GM12878 (cell line): Measurements from ENCODE around the gene HOXD13. TPM values are rescaled to one million over a fixed set of nuclear protein-coding genes. Genes with fewer than 3 reads are reported as not detected.

Source experiments
- ATAC-seq: fragments of 200-7000 bp; cut with Tn5 transposase; 3 replicates; pipeline ENCODE4 v1.9.1; 2020; ENCODE audit warnings: mild to moderate bottlenecking, moderate library complexity
- BruUV-seq: library from RNA; stranded (reverse); fragments of 400-500 nt; replicated peaks from 2 replicates; lab custom pipeline; 2021; lab: Mats Ljungman, UMichigan
- CTCF ChIA-PET: fragments of 300-600 bp; sonication (Branson Sonifier 250); formaldehyde crosslinking; extraction: SDS; loops from one replicate; lab custom pipeline; 2021; ENCODE audit warnings: inconsistent platforms; lab: Yijun Ruan, JAX
- POLR2A ChIA-PET: fragments of 350-600 bp; formaldehyde crosslinking; extraction: SDS; loops from one replicate; lab custom pipeline; 2021; ENCODE audit warnings: inconsistent platforms; lab: Charles Lee
- RAD21 ChIA-PET: fragments of 300-600 bp; sonication (Branson Sonifier 250); formaldehyde crosslinking; loops from one replicate; lab custom pipeline; 2023; ENCODE audit warnings: antibody characterized with exemption; ENCODE audit not compliant: unreplicated experiment; lab: Charles Lee
- SMC1A ChIA-PET: fragments of 300-600 bp; sonication (Branson Sonifier 250); formaldehyde crosslinking; loops from one replicate; lab custom pipeline; 2023; ENCODE audit not compliant: unreplicated experiment, uncharacterized antibody; lab: Charles Lee
- DNase-seq: peaks from one replicate; pipeline ENCODE4 v3.0.0-alpha.2; 2011; ENCODE audit warnings: low read depth, low spot score
- FAIRE-seq: peaks from 3 replicates; lab custom pipeline; 2011; peaks lifted over from hg19 to GRCh38; lab: Jason Lieb, UNC
- H2AFZ ChIP-seq: 2 replicates; pipeline ENCODE4 v1.6.0; 2011; ENCODE audit warnings: low read depth, low read length, control low read depth; ENCODE audit not compliant: control insufficient read depth
- H3K27ac ChIP-seq: 2 replicates; pipeline ENCODE4 v1.5.1; 2011; ENCODE audit warnings: control low read depth; ENCODE audit not compliant: control insufficient read depth, insufficient read depth
- H3K27me3 ChIP-seq, 2 experiments: replicated peaks in 1 of 2; 2 replicates each; pipeline versions ENCODE4 v1.6.0 to v1.6.1; 2011; ENCODE audit warnings: low read length in 1 of 2; ENCODE audit not compliant: control insufficient read depth in 2 of 2, insufficient read depth in 2 of 2
- H3K36me3 ChIP-seq, 2 experiments: 2 replicates each; pipeline ENCODE4 v1.5.1; 2011; ENCODE audit warnings: low read length in 1 of 2; ENCODE audit not compliant: control insufficient read depth in 2 of 2, insufficient read depth in 2 of 2
- H3K4me1 ChIP-seq: 2 replicates; pipeline ENCODE4 v1.6.1; 2011; ENCODE audit warnings: mild to moderate bottlenecking, low read length, moderate library complexity, mixed read lengths; ENCODE audit not compliant: control insufficient read depth, insufficient read depth
- H3K4me2 ChIP-seq: 2 replicates; pipeline ENCODE4 v1.6.0; 2011; ENCODE audit warnings: control low read depth; ENCODE audit not compliant: control insufficient read depth, insufficient read depth
- H3K4me3 ChIP-seq: fragments of 200-600 bp; sonication (generic); 2 replicates; pipeline ENCODE4 v1.5.1; 2016
- H3K79me2 ChIP-seq: 2 replicates; pipeline ENCODE4 v1.6.0; 2011; ENCODE audit warnings: low read length; ENCODE audit not compliant: control insufficient read depth, insufficient read depth
- H3K9ac ChIP-seq: 2 replicates; pipeline ENCODE4 v1.8.0; 2011; ENCODE audit warnings: low read length, control low read depth, mixed read lengths; ENCODE audit not compliant: control insufficient read depth, insufficient read depth
- H3K9me3 ChIP-seq: replicated peaks from 3 replicates; pipeline ENCODE4 v1.5.1; 2011; ENCODE audit warnings: mild to moderate bottlenecking, low read length; ENCODE audit not compliant: control insufficient read depth, insufficient read depth
- H4K20me1 ChIP-seq: 2 replicates; pipeline ENCODE4 v1.6.0; 2011; ENCODE audit not compliant: control insufficient read depth, insufficient read depth
- BCL11A ChIP-seq: IDR thresholded peaks from 2 replicates; pipeline ENCODE4 v1.6.1; 2011; ENCODE audit warnings: low read depth, low read length
- BHLHE40 ChIP-seq, 2 experiments: fragments of 450-650 bp in 1 of 2; IDR thresholded peaks; 2 replicates each; pipeline ENCODE4 v1.6.1; 2011 to 2017; ENCODE audit warnings: low read depth in 2 of 2, borderline replicate concordance in 1 of 2, improper control_type of control experiment in 1 of 2, low read length in 1 of 2, mild to moderate bottlenecking in 1 of 2
- MEF2A ChIP-seq: IDR thresholded peaks from 2 replicates; pipeline ENCODE4 v1.6.1; 2011; ENCODE audit warnings: low read depth, mild to moderate bottlenecking, low read length, moderate library complexity; ENCODE audit not compliant: insufficient read depth
- NFXL1 ChIP-seq: fragments of 450-650 bp; IDR thresholded peaks from 2 replicates; pipeline ENCODE4 v1.6.1; 2017; ENCODE audit warnings: antibody characterized with exemption, mild to moderate bottlenecking, borderline replicate concordance
- POLR2A ChIP-seq: IDR thresholded peaks from 2 replicates; pipeline ENCODE4 v1.6.1; 2011; ENCODE audit warnings: low read depth, mild to moderate bottlenecking, low read length
- SMAD5 ChIP-seq: IDR thresholded peaks from 2 replicates; pipeline ENCODE4 v1.6.1; 2016; ENCODE audit warnings: antibody characterized with exemption, low read depth
- STAT1 ChIP-seq: fragments of 450-650 bp; conservative IDR thresholded peaks from 2 replicates; pipeline ENCODE4 v1.6.1; 2014; ENCODE audit warnings: antibody characterized with exemption, mild to moderate bottlenecking
- SUZ12 ChIP-seq: fragments of 200-600 bp; sonication (generic); IDR thresholded peaks from one replicate; pipeline ENCODE4 v1.6.1; 2018; ENCODE audit warnings: antibody characterized with exemption, mild to moderate bottlenecking; ENCODE audit not compliant: unreplicated experiment
- TAF1 ChIP-seq: IDR thresholded peaks from 2 replicates; pipeline ENCODE4 v1.6.1; 2011; ENCODE audit warnings: mild to moderate bottlenecking, low read depth, low read length, borderline replicate concordance
- ZZZ3 ChIP-seq: IDR thresholded peaks from 2 replicates; pipeline ENCODE4 v1.6.1; 2011; ENCODE audit warnings: low read depth; ENCODE audit not compliant: control insufficient read depth, insufficient read length
- WGBS: methylation state at CpG from one replicate; pipeline ENCODE4 v1.1.6; 2016; ENCODE audit warnings: low lambda C conversion rate; ENCODE audit not compliant: insufficient replicate concordance, insufficient coverage; ENCODE audit errors: missing lambda C conversion rate; 5-methylcytosine and 5-hydroxymethylcytosine counted together
- in situ Hi-C: fragments of 300-500 bp; cut with MboI; formaldehyde crosslinking; loops from 9 replicates; pipeline ENCODE4 v1.14.3; 2018; ENCODE audit warnings: mixed read lengths
- intact Hi-C: fragments of 100-400 bp; cut with micrococcal nuclease; formaldehyde crosslinking; loops from one replicate; pipeline ENCODE4 v1.14.2; 2022; ENCODE audit not compliant: unreplicated experiment
- polyA plus RNA-seq, 11 experiments: library from polyadenylated mRNA; depleted of rRNA in 4 of 11; unstranded in 6 of 11; stranded (reverse) in 5 of 11; fragments of >200 nt; fragmentation: Nextera tagmentation in 4 of 11; fragmentation: Illumina TruSeq in 1 of 11; extraction: Ambion mirVana in 4 of 11; extraction: Trizol in 1 of 11; gene quantifications; 1 replicate in 1 of 11; 2 replicates in 10 of 11; pipeline versions ENCODE4 v1.2.1 to v1.2.3, GENCODE V29; 2011 to 2016; ENCODE audit warnings: inconsistent platforms in 2 of 11, missing spikeins in 2 of 11, low read depth in 1 of 11
- total RNA-seq, 4 experiments: library from RNA; depleted of rRNA in 3 of 4; stranded (reverse); fragments of >200 nt in 3 of 4; fragmentation: Illumina TruSeq in 1 of 4; extraction: Trizol in 1 of 4; gene quantifications; 2 replicates each; pipeline versions ENCODE4 v1.2.1 to v1.2.3, GENCODE V29; 2013 to 2021
- TF ChIP-seq, protein P1 (sequence below): IDR thresholded peaks from 2 replicates; pipeline ENCODE4 v1.6.1; 2011; ENCODE audit warnings: mild to moderate bottlenecking, low read depth, low read length, moderate library complexity; ENCODE audit not compliant: insufficient replicate concordance
- TF ChIP-seq, protein P2 (sequence below): fragments of 450-650 bp; IDR thresholded peaks from 2 replicates; pipeline ENCODE4 v1.6.1; 2017; ENCODE audit warnings: antibody characterized with exemption, mild to moderate bottlenecking, moderate library complexity
- TF ChIP-seq, protein P3 (sequence below): fragments of 450-650 bp; IDR thresholded peaks from 2 replicates; pipeline ENCODE4 v1.6.1; 2018; ENCODE audit warnings: borderline replicate concordance, mild to moderate bottlenecking; ENCODE audit not compliant: partially characterized antibody

The HOXD13 gene
- total and polyA plus RNA-seq, 10 of the 15 experiments (the other 5 are each of a cell fraction or from before 2014, with no cell fraction given), result not detected

DNA sequence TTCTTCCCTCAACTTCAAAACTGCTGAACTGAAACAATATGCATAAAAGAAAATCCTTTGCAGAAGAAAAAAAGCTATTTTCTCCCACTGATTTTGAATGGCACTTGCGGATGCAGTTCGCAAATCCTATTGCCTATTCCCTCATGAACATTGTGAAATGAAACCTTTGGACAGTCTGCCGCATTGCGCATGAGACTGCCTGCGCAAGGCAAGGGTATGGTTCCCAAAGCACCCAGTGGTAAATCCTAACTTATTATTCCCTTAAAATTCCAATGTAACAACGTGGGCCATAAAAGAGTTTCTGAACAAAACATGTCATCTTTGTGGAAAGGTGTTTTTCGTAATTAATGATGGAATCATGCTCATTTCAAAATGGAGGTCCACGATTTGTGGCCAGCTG is 45.4 kb downstream of the HOXD13 start:
- intact Hi-C loops, result no loop called here
- no peak for DNase-seq
- WGBS, result 73% methylated on average over 8 of the region's 8 CpGs
- POLR2A ChIA-PET, result no interaction called here
- Histone ChIP-seq H3K4me2 (no peak overlapping the region), H2AFZ (no peak overlapping the region), H4K20me1 (no peaks in the 10 kb centered on the region), H3K79me2 (no peaks in the 10 kb centered on the region), H3K36me3 (no peaks in the 10 kb centered on the region), H3K27me3 (peaks cover 5 to 13% of the 10 kb centered on the region in 2 experiments), H3K9ac (no peak overlapping the region), H3K4me1 (no peaks in the 10 kb centered on the region), H3K27ac (no peak overlapping the region), H3K4me3 (no peak overlapping the region), H3K9me3 (no peaks in the 10 kb centered on the region; the same call in 2 of the 3 replicates)
- no peak for ATAC-seq
- RAD21 ChIA-PET, result interaction anchor here (2.3 to 3.7 kb wide), 2 partner anchors 317 to 416 kb away, joined by 11 to 76 read pairs; no protein-coding TSS in a partner anchor
- TF ChIP-seq, protein P1, sequence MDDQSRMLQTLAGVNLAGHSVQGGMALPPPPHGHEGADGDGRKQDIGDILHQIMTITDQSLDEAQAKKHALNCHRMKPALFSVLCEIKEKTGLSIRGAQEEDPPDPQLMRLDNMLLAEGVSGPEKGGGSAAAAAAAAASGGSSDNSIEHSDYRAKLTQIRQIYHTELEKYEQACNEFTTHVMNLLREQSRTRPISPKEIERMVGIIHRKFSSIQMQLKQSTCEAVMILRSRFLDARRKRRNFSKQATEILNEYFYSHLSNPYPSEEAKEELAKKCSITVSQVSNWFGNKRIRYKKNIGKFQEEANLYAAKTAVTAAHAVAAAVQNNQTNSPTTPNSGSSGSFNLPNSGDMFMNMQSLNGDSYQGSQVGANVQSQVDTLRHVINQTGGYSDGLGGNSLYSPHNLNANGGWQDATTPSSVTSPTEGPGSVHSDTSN, result no peak
- TF ChIP-seq, protein P2, sequence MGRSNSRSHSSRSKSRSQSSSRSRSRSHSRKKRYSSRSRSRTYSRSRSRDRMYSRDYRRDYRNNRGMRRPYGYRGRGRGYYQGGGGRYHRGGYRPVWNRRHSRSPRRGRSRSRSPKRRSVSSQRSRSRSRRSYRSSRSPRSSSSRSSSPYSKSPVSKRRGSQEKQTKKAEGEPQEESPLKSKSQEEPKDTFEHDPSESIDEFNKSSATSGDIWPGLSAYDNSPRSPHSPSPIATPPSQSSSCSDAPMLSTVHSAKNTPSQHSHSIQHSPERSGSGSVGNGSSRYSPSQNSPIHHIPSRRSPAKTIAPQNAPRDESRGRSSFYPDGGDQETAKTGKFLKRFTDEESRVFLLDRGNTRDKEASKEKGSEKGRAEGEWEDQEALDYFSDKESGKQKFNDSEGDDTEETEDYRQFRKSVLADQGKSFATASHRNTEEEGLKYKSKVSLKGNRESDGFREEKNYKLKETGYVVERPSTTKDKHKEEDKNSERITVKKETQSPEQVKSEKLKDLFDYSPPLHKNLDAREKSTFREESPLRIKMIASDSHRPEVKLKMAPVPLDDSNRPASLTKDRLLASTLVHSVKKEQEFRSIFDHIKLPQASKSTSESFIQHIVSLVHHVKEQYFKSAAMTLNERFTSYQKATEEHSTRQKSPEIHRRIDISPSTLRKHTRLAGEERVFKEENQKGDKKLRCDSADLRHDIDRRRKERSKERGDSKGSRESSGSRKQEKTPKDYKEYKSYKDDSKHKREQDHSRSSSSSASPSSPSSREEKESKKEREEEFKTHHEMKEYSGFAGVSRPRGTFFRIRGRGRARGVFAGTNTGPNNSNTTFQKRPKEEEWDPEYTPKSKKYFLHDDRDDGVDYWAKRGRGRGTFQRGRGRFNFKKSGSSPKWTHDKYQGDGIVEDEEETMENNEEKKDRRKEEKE, result no peak
- no peak for TF ChIP-seq ZZZ3
- no peak for TF ChIP-seq MEF2A
- TF ChIP-seq NFXL1, result no peak
- no peak for TF ChIP-seq BCL11A
- TF ChIP-seq POLR2A, result no peak
- TF ChIP-seq SMAD5, result no peak
- no peak for TF ChIP-seq SUZ12
- TF ChIP-seq STAT1, result no peak
- TF ChIP-seq, protein P3, sequence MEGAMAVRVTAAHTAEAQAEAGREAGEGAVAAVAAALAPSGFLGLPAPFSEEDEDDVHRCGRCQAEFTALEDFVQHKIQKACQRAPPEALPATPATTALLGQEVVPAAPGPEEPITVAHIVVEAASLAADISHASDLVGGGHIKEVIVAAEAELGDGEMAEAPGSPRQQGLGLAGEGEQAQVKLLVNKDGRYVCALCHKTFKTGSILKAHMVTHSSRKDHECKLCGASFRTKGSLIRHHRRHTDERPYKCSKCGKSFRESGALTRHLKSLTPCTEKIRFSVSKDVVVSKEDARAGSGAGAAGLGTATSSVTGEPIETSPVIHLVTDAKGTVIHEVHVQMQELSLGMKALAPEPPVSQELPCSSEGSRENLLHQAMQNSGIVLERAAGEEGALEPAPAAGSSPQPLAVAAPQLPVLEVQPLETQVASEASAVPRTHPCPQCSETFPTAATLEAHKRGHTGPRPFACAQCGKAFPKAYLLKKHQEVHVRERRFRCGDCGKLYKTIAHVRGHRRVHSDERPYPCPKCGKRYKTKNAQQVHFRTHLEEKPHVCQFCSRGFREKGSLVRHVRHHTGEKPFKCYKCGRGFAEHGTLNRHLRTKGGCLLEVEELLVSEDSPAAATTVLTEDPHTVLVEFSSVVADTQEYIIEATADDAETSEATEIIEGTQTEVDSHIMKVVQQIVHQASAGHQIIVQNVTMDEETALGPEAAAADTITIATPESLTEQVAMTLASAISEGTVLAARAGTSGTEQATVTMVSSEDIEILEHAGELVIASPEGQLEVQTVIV, result no peak
- TF ChIP-seq TAF1, result no peak
- TF ChIP-seq BHLHE40 (IDR thresholded peaks at IDR 0.05; ENCODE audit: borderline replicate concordance in 1 of 2, low read depth in 2 of 2, low read length in 1 of 2), result no peak
- no peak for FAIRE-seq
- no TSS peak for BruUV-seq
- CTCF ChIA-PET, result interaction anchor here (0.9 to 7.3 kb wide), 4 partner anchors 317 to 1011 kb away, joined by 4 to 120 read pairs (median 56); no protein-coding TSS in a partner anchor
- in situ Hi-C loops, result loop anchor here (25.0 kb wide), 1 partner anchor 1199 kb away; no protein-coding TSS in a partner anchor
- SMC1A ChIA-PET, result interaction anchor here (1.0 to 5.3 kb wide), 2 partner anchors 317 to 416 kb away, joined by 3 to 58 read pairs; no protein-coding TSS in a partner anchor
